ENCODE results near the gene NDFIP1.

DNA sequence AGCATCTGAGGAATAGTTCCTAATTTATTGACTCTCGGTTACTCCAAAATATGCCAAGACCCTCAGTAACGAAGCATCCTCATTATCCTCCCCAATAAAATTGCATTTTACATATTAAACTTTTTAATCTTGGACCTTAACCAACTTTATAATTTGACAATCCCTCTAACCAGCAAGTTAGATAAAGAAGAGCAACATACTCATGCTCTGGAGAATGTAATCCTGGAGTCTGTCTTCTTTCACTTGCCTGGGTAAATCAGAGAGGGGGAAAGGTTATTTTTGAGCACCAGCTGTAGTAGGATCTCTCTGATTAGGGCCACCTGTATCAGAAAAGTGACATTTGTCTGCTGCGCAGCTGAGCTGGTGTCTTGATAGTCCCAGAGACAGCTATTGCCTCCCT is 59.8 kb downstream of the NDFIP1 start:
- TF ChIP-seq, protein P1, sequence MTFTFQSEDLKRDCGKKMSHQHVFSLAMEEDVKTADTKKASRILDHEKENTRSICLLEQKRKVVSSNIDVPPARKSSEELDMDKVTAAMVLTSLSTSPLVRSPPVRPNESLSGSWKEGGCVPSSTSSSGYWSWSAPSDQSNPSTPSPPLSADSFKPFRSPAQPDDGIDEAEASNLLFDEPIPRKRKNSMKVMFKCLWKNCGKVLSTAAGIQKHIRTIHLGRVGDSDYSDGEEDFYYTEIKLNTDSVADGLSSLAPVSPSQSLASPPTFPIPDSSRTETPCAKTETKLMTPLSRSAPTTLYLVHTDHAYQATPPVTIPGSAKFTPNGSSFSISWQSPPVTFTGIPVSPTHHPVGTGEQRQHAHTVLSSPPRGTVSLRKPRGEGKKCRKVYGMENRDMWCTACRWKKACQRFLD (tag by site-specific recombination; IDR thresholded peaks at IDR 0.05), result no peak
- TF ChIP-seq ZNF335 (tag by site-specific recombination; conservative IDR thresholded peaks at IDR 0.05) (no peak), ZNF341 (tag by site-specific recombination; IDR thresholded peaks at IDR 0.05; ENCODE audit: low read depth) (no peak), ZSCAN16 (tag by site-specific recombination; IDR thresholded peaks at IDR 0.05) (no peak), SALL2 (tag by site-specific recombination; IDR thresholded peaks at IDR 0.05; ENCODE audit: borderline replicate concordance) (no peak), SP2 (tag by site-specific recombination; IDR thresholded peaks at IDR 0.05) (no peak), ZNF510 (tag by site-specific recombination; IDR thresholded peaks at IDR 0.05; ENCODE audit: insufficient replicate concordance) (no peak), ZNF274 (IDR thresholded peaks at IDR 0.05; ENCODE audit: low read length) (no peak), ZNF274 (tag by site-specific recombination; IDR thresholded peaks at IDR 0.05; ENCODE audit: borderline replicate concordance) (no peak), ZNF768 (tag by site-specific recombination; IDR thresholded peaks at IDR 0.05) (no peak), ZNF501 (tag by site-specific recombination; IDR thresholded peaks at IDR 0.05) (no peak), KLF8 (tag by site-specific recombination; IDR thresholded peaks at IDR 0.05) (no peak)
- TF ChIP-seq, protein P2, sequence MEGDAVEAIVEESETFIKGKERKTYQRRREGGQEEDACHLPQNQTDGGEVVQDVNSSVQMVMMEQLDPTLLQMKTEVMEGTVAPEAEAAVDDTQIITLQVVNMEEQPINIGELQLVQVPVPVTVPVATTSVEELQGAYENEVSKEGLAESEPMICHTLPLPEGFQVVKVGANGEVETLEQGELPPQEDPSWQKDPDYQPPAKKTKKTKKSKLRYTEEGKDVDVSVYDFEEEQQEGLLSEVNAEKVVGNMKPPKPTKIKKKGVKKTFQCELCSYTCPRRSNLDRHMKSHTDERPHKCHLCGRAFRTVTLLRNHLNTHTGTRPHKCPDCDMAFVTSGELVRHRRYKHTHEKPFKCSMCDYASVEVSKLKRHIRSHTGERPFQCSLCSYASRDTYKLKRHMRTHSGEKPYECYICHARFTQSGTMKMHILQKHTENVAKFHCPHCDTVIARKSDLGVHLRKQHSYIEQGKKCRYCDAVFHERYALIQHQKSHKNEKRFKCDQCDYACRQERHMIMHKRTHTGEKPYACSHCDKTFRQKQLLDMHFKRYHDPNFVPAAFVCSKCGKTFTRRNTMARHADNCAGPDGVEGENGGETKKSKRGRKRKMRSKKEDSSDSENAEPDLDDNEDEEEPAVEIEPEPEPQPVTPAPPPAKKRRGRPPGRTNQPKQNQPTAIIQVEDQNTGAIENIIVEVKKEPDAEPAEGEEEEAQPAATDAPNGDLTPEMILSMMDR (tag by site-specific recombination; IDR thresholded peaks at IDR 0.05), result no peak
- TF ChIP-seq, protein P3, sequence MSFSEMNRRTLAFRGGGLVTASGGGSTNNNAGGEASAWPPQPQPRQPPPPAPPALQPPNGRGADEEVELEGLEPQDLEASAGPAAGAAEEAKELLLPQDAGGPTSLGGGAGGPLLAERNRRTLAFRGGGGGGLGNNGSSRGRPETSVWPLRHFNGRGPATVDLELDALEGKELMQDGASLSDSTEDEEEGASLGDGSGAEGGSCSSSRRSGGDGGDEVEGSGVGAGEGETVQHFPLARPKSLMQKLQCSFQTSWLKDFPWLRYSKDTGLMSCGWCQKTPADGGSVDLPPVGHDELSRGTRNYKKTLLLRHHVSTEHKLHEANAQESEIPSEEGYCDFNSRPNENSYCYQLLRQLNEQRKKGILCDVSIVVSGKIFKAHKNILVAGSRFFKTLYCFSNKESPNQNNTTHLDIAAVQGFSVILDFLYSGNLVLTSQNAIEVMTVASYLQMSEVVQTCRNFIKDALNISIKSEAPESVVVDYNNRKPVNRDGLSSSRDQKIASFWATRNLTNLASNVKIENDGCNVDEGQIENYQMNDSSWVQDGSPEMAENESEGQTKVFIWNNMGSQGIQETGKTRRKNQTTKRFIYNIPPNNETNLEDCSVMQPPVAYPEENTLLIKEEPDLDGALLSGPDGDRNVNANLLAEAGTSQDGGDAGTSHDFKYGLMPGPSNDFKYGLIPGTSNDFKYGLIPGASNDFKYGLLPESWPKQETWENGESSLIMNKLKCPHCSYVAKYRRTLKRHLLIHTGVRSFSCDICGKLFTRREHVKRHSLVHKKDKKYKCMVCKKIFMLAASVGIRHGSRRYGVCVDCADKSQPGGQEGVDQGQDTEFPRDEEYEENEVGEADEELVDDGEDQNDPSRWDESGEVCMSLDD (tag by site-specific recombination; IDR thresholded peaks at IDR 0.05), result no peak

Data from HEK293 (cell line).